Measurements from ENCODE around the gene GFI1.

- TF ChIP-seq, protein P1, sequence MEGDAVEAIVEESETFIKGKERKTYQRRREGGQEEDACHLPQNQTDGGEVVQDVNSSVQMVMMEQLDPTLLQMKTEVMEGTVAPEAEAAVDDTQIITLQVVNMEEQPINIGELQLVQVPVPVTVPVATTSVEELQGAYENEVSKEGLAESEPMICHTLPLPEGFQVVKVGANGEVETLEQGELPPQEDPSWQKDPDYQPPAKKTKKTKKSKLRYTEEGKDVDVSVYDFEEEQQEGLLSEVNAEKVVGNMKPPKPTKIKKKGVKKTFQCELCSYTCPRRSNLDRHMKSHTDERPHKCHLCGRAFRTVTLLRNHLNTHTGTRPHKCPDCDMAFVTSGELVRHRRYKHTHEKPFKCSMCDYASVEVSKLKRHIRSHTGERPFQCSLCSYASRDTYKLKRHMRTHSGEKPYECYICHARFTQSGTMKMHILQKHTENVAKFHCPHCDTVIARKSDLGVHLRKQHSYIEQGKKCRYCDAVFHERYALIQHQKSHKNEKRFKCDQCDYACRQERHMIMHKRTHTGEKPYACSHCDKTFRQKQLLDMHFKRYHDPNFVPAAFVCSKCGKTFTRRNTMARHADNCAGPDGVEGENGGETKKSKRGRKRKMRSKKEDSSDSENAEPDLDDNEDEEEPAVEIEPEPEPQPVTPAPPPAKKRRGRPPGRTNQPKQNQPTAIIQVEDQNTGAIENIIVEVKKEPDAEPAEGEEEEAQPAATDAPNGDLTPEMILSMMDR (conservative IDR thresholded peaks at IDR 0.05; ENCODE audit: low read depth, low read length), result no peak
- no peak for TF ChIP-seq EZH2 (IDR thresholded peaks at IDR 0.05; ENCODE audit: borderline replicate concordance, low read depth, low read length, poor library complexity, severe bottlenecking)
These were observed 15.5 kb upstream of the GFI1 start for GRCh38 chr1:92502247-92502646.
